ENCODE data around the gene COL18A1.

- TF ChIP-seq, protein P1, sequence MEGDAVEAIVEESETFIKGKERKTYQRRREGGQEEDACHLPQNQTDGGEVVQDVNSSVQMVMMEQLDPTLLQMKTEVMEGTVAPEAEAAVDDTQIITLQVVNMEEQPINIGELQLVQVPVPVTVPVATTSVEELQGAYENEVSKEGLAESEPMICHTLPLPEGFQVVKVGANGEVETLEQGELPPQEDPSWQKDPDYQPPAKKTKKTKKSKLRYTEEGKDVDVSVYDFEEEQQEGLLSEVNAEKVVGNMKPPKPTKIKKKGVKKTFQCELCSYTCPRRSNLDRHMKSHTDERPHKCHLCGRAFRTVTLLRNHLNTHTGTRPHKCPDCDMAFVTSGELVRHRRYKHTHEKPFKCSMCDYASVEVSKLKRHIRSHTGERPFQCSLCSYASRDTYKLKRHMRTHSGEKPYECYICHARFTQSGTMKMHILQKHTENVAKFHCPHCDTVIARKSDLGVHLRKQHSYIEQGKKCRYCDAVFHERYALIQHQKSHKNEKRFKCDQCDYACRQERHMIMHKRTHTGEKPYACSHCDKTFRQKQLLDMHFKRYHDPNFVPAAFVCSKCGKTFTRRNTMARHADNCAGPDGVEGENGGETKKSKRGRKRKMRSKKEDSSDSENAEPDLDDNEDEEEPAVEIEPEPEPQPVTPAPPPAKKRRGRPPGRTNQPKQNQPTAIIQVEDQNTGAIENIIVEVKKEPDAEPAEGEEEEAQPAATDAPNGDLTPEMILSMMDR (IDR thresholded peaks at IDR 0.05 in 4 of 5, conservative IDR thresholded peaks at IDR 0.05 in 1 of 5) = no peak
- TF ChIP-seq POLR2A (IDR thresholded peaks at IDR 0.05) = no peak
Observed at GRCh38 chr21:45562965-45563364, 158.0 kb downstream of the COL18A1 start.
